GM10847 (cell line): ENCODE measurements around the gene EIF1.

Experiments used
- POLR2A ChIP-seq: IDR thresholded peaks from 2 replicates; pipeline ENCODE4 v1.6.1; 2011; ENCODE audit not compliant: insufficient read length; ENCODE audit errors: extremely low read depth

Gene EIF1

GRCh38 chr17:41664587-41665565 is 23.8 kb upstream of the EIF1 start:
- no peak for TF ChIP-seq POLR2A

GRCh38 chr17:41665566-41666236 is 23.0 kb upstream of the EIF1 start:
- peak; percentile 34 for TF ChIP-seq POLR2A

GRCh38 chr17:41666237-41666641 is 22.4 kb upstream of the EIF1 start:
- no peak for TF ChIP-seq POLR2A

GRCh38 chr17:41666708-41667279 is 21.9 kb upstream of the EIF1 start:
- TF ChIP-seq POLR2A = no peak

- TF ChIP-seq POLR2A = no peak
These were observed 21.2 kb upstream of the EIF1 start for GRCh38 chr17:41667280-41668041.

GRCh38 chr17:41672153-41672552 is 16.5 kb upstream of the EIF1 start:
- TF ChIP-seq POLR2A = no peak

GRCh38 chr17:41676058-41676419 is 12.6 kb upstream of the EIF1 start:
- no peak for TF ChIP-seq POLR2A

- TF ChIP-seq POLR2A = peak; percentile 39
These were observed 10.2 kb upstream of the EIF1 start for GRCh38 chr17:41678411-41678906.

- no peak for TF ChIP-seq POLR2A
These were observed 9.6 kb upstream of the EIF1 start for GRCh38 chr17:41678907-41679739.

- no peak for TF ChIP-seq POLR2A
These were observed 8.8 kb upstream of the EIF1 start for GRCh38 chr17:41679740-41680425.

GRCh38 chr17:41680426-41681040 is 8.2 kb upstream of the EIF1 start:
- no peak for TF ChIP-seq POLR2A

GRCh38 chr17:41681776-41682175 is 6.9 kb upstream of the EIF1 start:
- no peak for TF ChIP-seq POLR2A

- TF ChIP-seq POLR2A = no peak
These were observed 6.1 kb upstream of the EIF1 start for GRCh38 chr17:41682631-41683030.
